Lower leg skin (tissue), 3 donors: Measurements from ENCODE around the gene MCMBP.
"Not testable (repeated sequence)": the region's sequence is repeated elsewhere in the genome, so short reads cannot be mapped to it uniquely, and the experiment has no call there.

Source experiments
- POLR2A ChIP-seq, 2 donors: fragments of 450-650 bp; IDR thresholded peaks; one replicate each; pipeline ENCODE4 v1.6.1; 2016 to 2017; ENCODE audit warnings: antibody characterized with exemption in 2 of 2, mild to moderate bottlenecking in 1 of 2, moderate library complexity in 1 of 2
- TF ChIP-seq, protein P1 (sequence below), 3 donors: fragments of 450-650 bp; IDR thresholded peaks; one replicate each; pipeline ENCODE4 v1.5.1; 2016; ENCODE audit warnings: antibody characterized with exemption in 3 of 3, mild to moderate bottlenecking in 3 of 3, moderate library complexity in 2 of 3

DNA sequence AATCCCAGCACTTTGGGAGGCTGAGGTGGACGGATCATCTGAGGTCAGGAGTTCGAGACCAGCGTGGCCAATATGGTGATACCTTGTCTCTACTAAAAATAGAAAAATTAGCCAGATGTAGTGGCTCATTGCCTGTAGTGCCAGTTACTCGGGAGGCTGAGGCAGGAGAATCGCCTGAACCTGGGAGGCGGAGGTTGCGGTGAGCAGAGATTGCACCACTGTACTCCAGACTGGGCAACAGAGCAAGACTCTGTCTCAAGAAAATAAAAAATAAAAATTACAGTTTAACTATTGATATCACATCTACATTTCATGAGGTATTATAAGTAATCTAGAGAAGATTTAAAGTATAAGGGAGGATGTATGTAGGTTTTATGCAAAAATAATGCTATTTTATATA lies 35.1 kb upstream of the MCMBP start:
- TF ChIP-seq, protein P1, sequence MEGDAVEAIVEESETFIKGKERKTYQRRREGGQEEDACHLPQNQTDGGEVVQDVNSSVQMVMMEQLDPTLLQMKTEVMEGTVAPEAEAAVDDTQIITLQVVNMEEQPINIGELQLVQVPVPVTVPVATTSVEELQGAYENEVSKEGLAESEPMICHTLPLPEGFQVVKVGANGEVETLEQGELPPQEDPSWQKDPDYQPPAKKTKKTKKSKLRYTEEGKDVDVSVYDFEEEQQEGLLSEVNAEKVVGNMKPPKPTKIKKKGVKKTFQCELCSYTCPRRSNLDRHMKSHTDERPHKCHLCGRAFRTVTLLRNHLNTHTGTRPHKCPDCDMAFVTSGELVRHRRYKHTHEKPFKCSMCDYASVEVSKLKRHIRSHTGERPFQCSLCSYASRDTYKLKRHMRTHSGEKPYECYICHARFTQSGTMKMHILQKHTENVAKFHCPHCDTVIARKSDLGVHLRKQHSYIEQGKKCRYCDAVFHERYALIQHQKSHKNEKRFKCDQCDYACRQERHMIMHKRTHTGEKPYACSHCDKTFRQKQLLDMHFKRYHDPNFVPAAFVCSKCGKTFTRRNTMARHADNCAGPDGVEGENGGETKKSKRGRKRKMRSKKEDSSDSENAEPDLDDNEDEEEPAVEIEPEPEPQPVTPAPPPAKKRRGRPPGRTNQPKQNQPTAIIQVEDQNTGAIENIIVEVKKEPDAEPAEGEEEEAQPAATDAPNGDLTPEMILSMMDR (IDR thresholded peaks at IDR 0.05) = not testable (repeated sequence)
- not testable (repeated sequence) for TF ChIP-seq POLR2A (IDR thresholded peaks at IDR 0.05)
